ENCODE data around the gene TRPM5.
"Not testable (repeated sequence)": the region's sequence is repeated elsewhere in the genome, so short reads cannot be mapped to it uniquely, and the experiment has no call there.

TRPM5 gene
- 0.61 to 0.62 reads per million in 2 donors for total RNA-seq

- DNase-seq: peak in 4 of 5 experiments; percentile 33 to 70 (median 62)
These were observed at the start of gene TRPM5 for GRCh38 chr11:2443881-2444820. TSS of gene TRPM5 (minus strand) at chr11:2444514. CDS start at chr11:2423036, 21,478 bp downstream.

- DNase-seq: no peak
These were observed 44.8 kb upstream of the TRPM5 start for GRCh38 chr11:2489083-2489482.

GRCh38 chr11:2488004-2488403, 43.7 kb upstream of the TRPM5 start:
- no peak for DNase-seq

GRCh38 chr11:2484576-2485125, 40.3 kb upstream of the TRPM5 start:
- no peak for DNase-seq

GRCh38 chr11:2483426-2483825, 39.1 kb upstream of the TRPM5 start:
- DNase-seq: no peak

- DNase-seq: no peak
These were observed 38.4 kb upstream of the TRPM5 start for GRCh38 chr11:2482745-2483144.

- no peak for DNase-seq
These were observed 37.9 kb upstream of the TRPM5 start for GRCh38 chr11:2482204-2482603.

GRCh38 chr11:2481253-2481652, 36.9 kb upstream of the TRPM5 start:
- no peak for DNase-seq

- DNase-seq: peak in 1 of 5 experiments; percentile 17
These were observed 36.5 kb upstream of the TRPM5 start for GRCh38 chr11:2480874-2481220.

- DNase-seq: not testable (repeated sequence)
These were observed 36.0 kb upstream of the TRPM5 start for GRCh38 chr11:2480067-2480873.

GRCh38 chr11:2477936-2478335, 33.6 kb upstream of the TRPM5 start:
- DNase-seq: no peak

- no peak for DNase-seq
These were observed 32.9 kb upstream of the TRPM5 start for GRCh38 chr11:2477254-2477653.

GRCh38 chr11:2475136-2475918, 31.0 kb upstream of the TRPM5 start:
- no peak for DNase-seq

- DNase-seq: no peak
These were observed 30.0 kb upstream of the TRPM5 start for GRCh38 chr11:2474059-2474901.

- DNase-seq: no peak
These were observed 29.2 kb upstream of the TRPM5 start for GRCh38 chr11:2473361-2474058.

GRCh38 chr11:2472428-2473186, 28.3 kb upstream of the TRPM5 start:
- DNase-seq: no peak

- DNase-seq: no peak
These were observed 27.4 kb upstream of the TRPM5 start for GRCh38 chr11:2471804-2472096.

- no peak for DNase-seq
These were observed 26.9 kb upstream of the TRPM5 start for GRCh38 chr11:2471048-2471803.

GRCh38 chr11:2470495-2470894, 26.2 kb upstream of the TRPM5 start:
- DNase-seq: no peak
